Measurements from ENCODE around the gene TPP1.

Gene TPP1

GRCh38 chr11:6588018-6588417, 31.2 kb downstream of the TPP1 start:
- no peak overlapping the region for H3K4me3 Mint-ChIP-seq
- peaks cover 9 to 15% of the 10 kb centered on the region in 2 donors for H3K9me3 Mint-ChIP-seq
- no peak for ATAC-seq (replicated peaks)
- no peak overlapping the region for H3K27ac Mint-ChIP-seq
- peaks cover 0 to 10% of the 10 kb centered on the region in 2 donors for H3K4me1 Mint-ChIP-seq
- H3K27me3 Mint-ChIP-seq: no peaks in the 10 kb centered on the region
- DNase-seq: no peak
- peaks cover 33 to 56% of the 10 kb centered on the region in 2 donors for H3K36me3 Mint-ChIP-seq

GRCh38 chr11:6587360-6587953, 31.8 kb downstream of the TPP1 start:
- Mint-ChIP-seq H3K4me3 (no peak overlapping the region), H3K9me3 (peaks cover 12 to 18% of the 10 kb centered on the region in 2 donors), H3K27ac (no peak overlapping the region), H3K4me1 (peaks cover 0 to 9% of the 10 kb centered on the region in 2 donors), H3K36me3 (peaks cover 35 to 56% of the 10 kb centered on the region in 2 donors), H3K27me3 (no peaks in the 10 kb centered on the region)
- no peak for DNase-seq
- no peak for ATAC-seq (replicated peaks)

DNA sequence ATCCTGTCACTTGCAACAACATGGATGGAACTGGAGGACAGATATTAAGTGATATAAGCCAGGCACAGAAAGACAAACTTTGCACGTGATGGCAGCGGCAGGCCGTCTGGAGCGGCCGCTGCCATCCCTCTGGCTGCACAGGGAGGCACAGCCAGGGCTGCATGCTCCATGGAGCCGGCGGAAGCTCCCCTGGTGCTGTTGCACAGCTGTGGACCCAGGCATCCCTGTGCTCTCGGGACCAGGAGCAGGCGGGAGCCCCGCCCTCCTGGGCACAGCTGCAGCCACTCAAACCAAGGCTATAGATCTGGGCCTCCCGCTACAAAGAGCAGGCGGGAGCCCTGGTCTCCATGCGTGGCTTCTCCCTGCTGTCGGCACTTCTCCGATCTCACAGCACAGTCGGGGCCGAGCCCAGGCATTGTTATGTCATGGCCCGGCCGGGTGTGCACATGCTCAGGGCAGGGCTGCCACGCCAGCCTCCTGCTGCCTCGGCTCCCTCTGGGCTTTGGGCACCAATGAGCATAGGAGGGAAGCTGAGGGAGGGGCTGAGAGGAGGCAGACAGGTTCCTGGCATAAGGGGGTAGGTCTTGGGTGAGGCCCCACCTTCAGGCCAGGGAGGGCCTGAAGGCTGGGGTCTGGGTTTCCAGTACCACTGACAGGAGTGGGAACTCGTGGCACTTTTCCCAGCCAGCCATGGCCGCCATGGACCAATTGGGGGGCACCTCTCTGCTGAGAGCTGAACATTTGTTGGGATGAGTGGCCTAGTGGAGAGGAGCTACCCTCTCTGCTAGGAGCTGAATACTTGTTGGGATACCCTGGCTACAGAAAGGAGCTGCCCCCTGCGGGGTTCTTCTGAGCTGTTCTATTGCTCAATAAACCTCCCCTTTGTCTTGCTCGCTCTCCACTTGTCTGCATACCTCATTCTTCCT, 32.5 kb downstream of the TPP1 start:
- no peak overlapping the region for H3K4me3 Mint-ChIP-seq
- ATAC-seq (replicated peaks) (no peak), DNase-seq (no peak)
- H3K9me3 Mint-ChIP-seq: peaks cover 14 to 22% of the 10 kb centered on the region in 2 donors
- no peaks in the 10 kb centered on the region for H3K27me3 Mint-ChIP-seq
- H3K27ac Mint-ChIP-seq: no peak overlapping the region
- peaks cover 0 to 6% of the 10 kb centered on the region in 2 donors for H3K4me1 Mint-ChIP-seq
- peaks cover 39 to 56% of the 10 kb centered on the region in 2 donors for H3K36me3 Mint-ChIP-seq

DNA sequence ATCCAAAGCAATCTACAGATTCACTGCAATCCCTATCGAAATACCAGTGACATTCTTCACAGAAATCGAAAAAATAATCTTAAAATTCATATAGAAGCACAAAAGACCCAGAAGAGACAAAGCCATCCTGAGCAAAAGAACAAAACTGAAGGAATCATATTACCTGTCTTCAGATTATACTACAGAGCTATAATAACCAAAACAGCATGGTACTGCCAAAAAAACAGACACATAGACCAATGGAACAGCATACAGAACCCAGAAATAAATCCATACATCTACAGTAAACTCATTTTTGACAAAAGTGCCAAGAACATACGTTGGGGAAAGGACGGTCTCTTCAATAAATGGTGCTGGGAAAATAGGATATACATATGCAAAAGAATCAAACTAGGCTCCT, 34.7 kb downstream of the TPP1 start:
- peaks cover 14 to 22% of the 10 kb centered on the region in 2 donors for H3K9me3 Mint-ChIP-seq
- no peak overlapping the region for H3K4me3 Mint-ChIP-seq
- H3K4me1 Mint-ChIP-seq: peaks cover 0 to 6% of the 10 kb centered on the region in 2 donors
- no peak for DNase-seq
- no peaks in the 10 kb centered on the region for H3K27me3 Mint-ChIP-seq
- no peak overlapping the region for H3K27ac Mint-ChIP-seq
- ATAC-seq (replicated peaks): no peak
- peaks cover 56 to 63% of the 10 kb centered on the region in 2 donors for H3K36me3 Mint-ChIP-seq

GRCh38 chr11:6583584-6583983, 35.6 kb downstream of the TPP1 start:
- no peaks in the 10 kb centered on the region for H3K27me3 Mint-ChIP-seq
- H3K4me1 Mint-ChIP-seq: peaks cover 0 to 6% of the 10 kb centered on the region in 2 donors
- ATAC-seq (replicated peaks) (no peak), DNase-seq (no peak)
- H3K36me3 Mint-ChIP-seq: peaks cover 58 to 65% of the 10 kb centered on the region in 2 donors
- no peak overlapping the region for H3K27ac Mint-ChIP-seq
- H3K4me3 Mint-ChIP-seq: no peak overlapping the region
- H3K9me3 Mint-ChIP-seq: peaks cover 14 to 22% of the 10 kb centered on the region in 2 donors

GRCh38 chr11:6579681-6580080, 39.5 kb downstream of the TPP1 start:
- no peak overlapping the region for H3K4me3 Mint-ChIP-seq
- peaks cover 50 to 58% of the 10 kb centered on the region in 2 donors for H3K36me3 Mint-ChIP-seq
- H3K27me3 Mint-ChIP-seq: no peaks in the 10 kb centered on the region
- no peak overlapping the region for H3K27ac Mint-ChIP-seq
- H3K4me1 Mint-ChIP-seq: peaks cover 6% of the 10 kb centered on the region in 2 donors
- ATAC-seq (replicated peaks) (no peak), DNase-seq (no peak)
- H3K9me3 Mint-ChIP-seq: peaks cover 11 to 20% of the 10 kb centered on the region in 2 donors

DNA sequence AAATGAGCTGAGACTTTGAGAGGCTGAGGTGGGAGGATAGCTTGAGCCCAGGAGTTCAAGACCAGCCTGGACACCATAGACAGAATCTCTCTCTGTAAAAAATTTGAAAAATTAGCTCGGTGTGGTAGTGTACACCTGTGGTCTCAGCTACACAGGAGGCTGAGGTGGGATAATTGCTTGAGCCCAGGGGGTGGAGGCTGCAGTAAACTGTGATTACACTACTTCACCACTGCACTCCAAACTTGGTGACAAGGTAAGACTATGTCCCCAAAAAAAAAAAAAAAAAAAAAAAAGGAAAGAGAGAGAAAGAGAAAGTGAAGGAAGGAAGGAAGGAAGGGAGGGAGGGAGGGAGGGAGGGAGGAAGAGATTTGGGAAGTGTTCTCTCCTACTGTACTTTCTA, 41.1 kb downstream of the TPP1 start:
- H3K9me3 Mint-ChIP-seq: peaks cover 6 to 8% of the 10 kb centered on the region in 2 donors
- H3K36me3 Mint-ChIP-seq: peaks cover 37 to 43% of the 10 kb centered on the region in 2 donors
- no peak overlapping the region for H3K27ac Mint-ChIP-seq
- no peak overlapping the region for H3K4me3 Mint-ChIP-seq
- DNase-seq (no peak), ATAC-seq (replicated peaks) (peak in 1 of 2 donors; percentile 38)
- peaks cover 3 to 6% of the 10 kb centered on the region in 2 donors for H3K4me1 Mint-ChIP-seq
- no peaks in the 10 kb centered on the region for H3K27me3 Mint-ChIP-seq

DNA sequence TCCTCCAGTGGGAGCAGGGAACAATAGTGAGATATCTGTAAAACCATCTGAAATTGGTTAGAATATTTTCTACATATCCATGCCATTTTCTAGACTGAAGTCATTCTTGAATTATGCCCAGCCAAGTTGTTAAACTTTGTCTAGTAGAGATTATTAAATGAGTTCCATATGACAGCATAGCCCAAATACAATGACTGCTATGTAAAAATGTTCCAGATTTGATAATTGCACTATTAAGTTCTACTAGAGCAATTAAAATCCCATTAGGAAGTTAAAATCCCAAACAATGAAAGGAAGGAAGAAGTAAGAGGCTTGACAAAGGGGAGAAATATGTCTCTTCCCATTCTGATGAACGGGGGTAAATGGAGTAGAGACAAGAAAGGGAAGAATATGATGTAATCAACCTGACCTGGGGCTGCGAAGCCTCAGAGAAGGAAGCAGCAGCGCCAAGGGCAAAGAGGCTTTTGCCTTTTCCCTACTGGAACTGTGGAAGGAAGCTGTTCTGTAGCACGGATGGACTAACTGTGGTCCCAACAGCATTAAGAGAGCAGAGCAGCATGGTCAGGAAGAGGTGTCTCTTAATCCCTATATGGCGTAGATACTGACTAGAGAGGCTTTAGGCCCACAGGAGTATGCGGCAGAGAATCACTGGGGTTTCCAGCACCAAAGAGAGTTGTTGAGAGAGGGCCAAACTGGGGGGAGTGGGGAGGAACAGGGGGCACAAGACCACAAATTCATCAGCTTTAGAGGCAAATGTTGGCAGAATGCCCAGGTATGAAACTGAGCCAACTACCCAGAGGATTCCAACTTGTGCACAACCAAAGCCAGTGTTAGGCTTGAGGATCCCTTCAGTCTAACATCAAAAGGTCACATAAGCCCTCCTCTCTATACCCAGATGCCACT, 42.5 kb downstream of the TPP1 start:
- Mint-ChIP-seq H3K4me1 (peaks cover 0 to 6% of the 10 kb centered on the region in 2 donors), H3K27ac (no peak overlapping the region), H3K4me3 (no peak overlapping the region), H3K27me3 (no peaks in the 10 kb centered on the region), H3K36me3 (peaks cover 38 to 42% of the 10 kb centered on the region in 2 donors), H3K9me3 (no peaks in the 10 kb centered on the region)
- DNase-seq: no peak
- ATAC-seq (replicated peaks): no peak

DNA sequence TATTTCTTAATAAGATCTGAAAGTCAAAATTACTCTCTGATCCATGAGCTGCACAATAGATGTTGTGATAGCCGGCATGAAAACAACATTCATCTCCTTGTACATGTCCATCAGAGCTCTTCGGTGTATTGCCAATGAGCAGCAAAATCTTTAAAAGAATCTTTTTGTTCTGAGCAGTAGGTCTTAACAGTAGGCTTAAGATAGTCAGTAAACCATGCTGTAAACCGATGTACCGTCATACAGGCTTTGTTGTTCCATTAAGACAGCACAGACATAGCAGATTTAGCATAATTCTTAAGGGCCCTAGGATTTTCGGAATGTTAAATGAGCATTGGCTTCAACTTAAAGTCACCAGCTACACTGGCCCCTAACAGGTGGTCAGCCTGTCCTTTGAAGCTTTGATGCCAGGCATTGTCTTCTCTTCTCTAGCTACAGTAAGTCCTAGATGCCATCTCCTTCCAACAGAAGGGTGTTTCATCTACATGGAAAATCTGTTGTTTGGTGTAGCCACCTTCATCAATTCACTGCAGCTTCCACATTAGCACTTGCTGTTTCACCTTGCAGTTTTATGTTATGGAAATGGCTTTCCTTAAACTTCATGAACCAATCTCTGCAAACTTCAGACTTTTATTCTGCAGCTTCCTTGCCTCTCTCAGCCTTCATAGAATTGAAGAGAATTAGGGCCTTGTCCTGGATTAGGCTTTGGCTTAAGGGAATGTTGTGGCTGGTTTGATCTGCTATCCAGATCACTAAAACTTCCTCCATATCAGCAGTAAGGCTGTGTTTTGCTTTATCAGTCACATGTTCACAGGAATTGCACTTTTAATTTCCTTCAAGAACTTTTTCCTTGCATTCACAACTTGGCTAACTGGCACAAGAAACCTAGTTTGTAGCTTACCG, 44.2 kb downstream of the TPP1 start:
- no peaks in the 10 kb centered on the region for H3K9me3 Mint-ChIP-seq
- H3K36me3 Mint-ChIP-seq: peaks cover 31 to 37% of the 10 kb centered on the region in 2 donors
- peaks cover 0 to 6% of the 10 kb centered on the region in 2 donors for H3K4me1 Mint-ChIP-seq
- H3K27ac Mint-ChIP-seq: no peak overlapping the region
- ATAC-seq (replicated peaks) (no peak), DNase-seq (no peak)
- H3K27me3 Mint-ChIP-seq: no peaks in the 10 kb centered on the region
- no peak overlapping the region for H3K4me3 Mint-ChIP-seq

DNA sequence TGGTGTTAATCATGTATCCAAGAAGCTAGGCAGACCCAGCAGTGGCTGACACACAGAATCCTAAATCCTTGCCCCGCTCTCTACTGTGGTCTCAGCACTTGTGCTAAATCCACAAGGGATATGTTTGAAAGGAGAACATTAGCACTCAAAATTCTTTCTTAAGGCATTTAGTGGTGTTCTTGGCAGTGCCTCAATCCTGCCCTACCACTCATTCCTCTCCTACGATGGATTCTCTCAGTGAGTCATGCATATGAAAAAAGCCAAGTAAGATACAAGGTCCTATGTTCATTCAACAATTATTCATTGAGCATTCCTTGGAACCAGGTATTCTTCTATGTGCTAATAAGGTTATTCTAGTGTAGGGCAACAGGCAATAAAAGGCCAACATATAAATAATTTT, 47.0 kb downstream of the TPP1 start:
- ATAC-seq (replicated peaks) (no peak), DNase-seq (no peak)
- H3K4me1 Mint-ChIP-seq: peaks cover 0 to 7% of the 10 kb centered on the region in 2 donors
- H3K9me3 Mint-ChIP-seq: no peaks in the 10 kb centered on the region
- H3K4me3 Mint-ChIP-seq: no peak overlapping the region
- H3K27me3 Mint-ChIP-seq: no peaks in the 10 kb centered on the region
- H3K27ac Mint-ChIP-seq: no peak overlapping the region
- peaks cover 37 to 41% of the 10 kb centered on the region in 2 donors for H3K36me3 Mint-ChIP-seq

- Mint-ChIP-seq H3K27me3 (no peaks in the 10 kb centered on the region), H3K4me1 (peaks cover 0 to 3% of the 10 kb centered on the region in 2 donors), H3K27ac (no peak overlapping the region), H3K9me3 (no peaks in the 10 kb centered on the region), H3K4me3 (no peak overlapping the region), H3K36me3 (peaks cover 36 to 41% of the 10 kb centered on the region in 2 donors)
- ATAC-seq (replicated peaks) (no peak), DNase-seq (no peak)
Measured at GRCh38 chr11:6571434-6572008, 47.7 kb downstream of the TPP1 start.

DNA sequence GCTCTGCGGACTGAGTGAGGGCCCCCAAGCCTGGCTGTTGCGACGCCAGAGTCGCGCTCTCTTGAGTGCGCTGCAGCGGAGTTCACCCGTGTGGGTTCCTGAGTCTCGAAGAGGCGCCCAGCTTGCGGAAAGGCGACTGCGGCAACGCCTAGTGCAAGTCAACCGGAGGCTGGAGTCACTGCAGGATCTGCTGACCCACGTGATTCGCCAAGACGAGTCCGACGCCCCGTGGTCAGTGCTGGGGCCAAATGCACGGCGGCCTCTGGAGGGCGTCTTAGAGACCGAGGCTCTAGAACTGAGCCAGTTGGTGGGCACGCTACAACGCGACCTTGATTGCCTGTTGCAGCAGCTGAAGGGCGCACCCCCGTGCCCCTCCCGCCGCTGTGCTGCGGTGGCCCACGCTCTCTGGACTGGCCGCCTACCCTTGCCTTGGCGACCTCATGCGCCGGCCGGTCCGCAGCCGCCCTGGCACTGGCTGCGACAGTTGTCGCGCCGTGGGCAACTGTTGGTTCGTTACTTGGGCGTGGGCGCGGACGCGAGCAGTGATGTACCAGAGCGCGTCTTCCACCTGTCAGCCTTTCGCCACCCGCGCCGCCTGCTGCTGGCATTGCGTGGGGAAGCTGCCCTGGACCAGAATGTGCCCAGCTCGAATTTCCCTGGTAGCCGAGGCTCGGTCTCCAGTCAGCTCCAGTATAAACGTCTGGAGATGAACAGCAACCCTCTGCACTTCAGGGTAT, 48.4 kb downstream of the TPP1 start:
- DNase-seq: no peak
- no peak overlapping the region for H3K27ac Mint-ChIP-seq
- no peaks in the 10 kb centered on the region for H3K9me3 Mint-ChIP-seq
- H3K27me3 Mint-ChIP-seq: no peaks in the 10 kb centered on the region
- peak overlapping the region in 1 of 2 donors; percentile 23 for H3K4me3 Mint-ChIP-seq
- ATAC-seq (replicated peaks): no peak
- peaks cover 0 to 3% of the 10 kb centered on the region in 2 donors for H3K4me1 Mint-ChIP-seq
- H3K36me3 Mint-ChIP-seq: peaks cover 34 to 41% of the 10 kb centered on the region in 2 donors

All from stimulated activated naive B cell treated with anti-CD40 and anti-IgM and Interleukin-4, amounts not matched to agents 10 μg/mL and 1 μg/mL and 100 μg/mL, for 72 hours (primary cell).